Tibial nerve (tissue), 3 donors: ENCODE measurements around the gene ACOT11.

Experiments
- CTCF ChIP-seq, 5 experiments: fragments of 200-600 bp in 3 of 5; fragments of 450-650 bp in 2 of 5; sonication (generic) in 3 of 5; IDR thresholded peaks; one replicate each; pipeline ENCODE4 v1.5.1; 2016 to 2019; ENCODE audit warnings: antibody characterized with exemption in 5 of 5, mild to moderate bottlenecking in 3 of 5, moderate library complexity in 2 of 5
- POLR2A ChIP-seq, 2 donors: fragments of 450-650 bp; IDR thresholded peaks; one replicate each; pipeline ENCODE4 v1.6.1; 2017; ENCODE audit warnings: antibody characterized with exemption in 2 of 2, mild to moderate bottlenecking in 2 of 2, moderate library complexity in 2 of 2

GRCh38 chr1:54559771-54560231 lies 11.8 kb downstream of the ACOT11 start:
- TF ChIP-seq CTCF (IDR thresholded peaks at IDR 0.05) = no peak
- no peak for TF ChIP-seq POLR2A (IDR thresholded peaks at IDR 0.05)
